ENCODE measurements around the gene SUCO. TPM values are rescaled to one million over a fixed set of nuclear protein-coding genes. Genes with fewer than 3 reads are reported as not detected.

Gene SUCO
- total RNA-seq, 1 donor from 2014 or later, result 51.7 TPM

DNA sequence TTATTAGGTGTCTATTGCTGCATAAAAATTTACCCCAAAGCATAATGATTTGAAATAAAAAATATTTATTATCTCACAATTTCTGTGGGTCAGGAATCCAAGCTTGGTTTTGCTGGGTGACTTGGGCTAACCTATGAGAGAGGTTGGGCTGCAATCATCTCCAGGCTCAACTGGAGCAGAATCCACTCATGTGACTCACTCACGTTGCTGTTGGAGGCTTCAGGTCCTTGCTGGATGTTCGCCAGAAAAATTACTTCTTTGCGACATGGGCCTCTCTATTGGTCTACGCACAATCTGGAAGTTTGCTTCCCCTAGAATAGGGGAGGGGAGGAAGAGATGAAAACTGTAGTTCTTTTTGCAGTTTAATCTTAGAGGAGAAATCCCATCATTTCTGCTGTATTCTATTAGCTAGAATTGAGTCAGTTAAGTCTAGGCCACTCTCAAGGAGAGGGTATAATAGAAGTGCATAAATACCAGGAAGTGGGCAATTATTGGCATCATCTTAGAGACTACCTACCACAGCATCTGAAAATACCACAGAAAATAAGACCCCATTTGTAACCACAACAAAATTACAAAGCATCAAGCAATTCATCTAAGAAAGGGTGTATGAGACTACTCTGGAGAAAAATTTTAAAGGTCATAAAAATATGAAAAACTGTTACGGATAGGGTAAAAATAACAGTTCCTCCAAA is 120.2 kb downstream of the SUCO start:
- Mint-ChIP-seq H3K4me1 (ENCODE audit: low read depth, unreplicated experiment) (no peaks in the 10 kb centered on the region), H3K27ac (ENCODE audit: unreplicated experiment) (no peak overlapping the region), H3K9me3 (ENCODE audit: unreplicated experiment) (no peaks in the 10 kb centered on the region), H3K27me3 (ENCODE audit: unreplicated experiment) (no peaks in the 10 kb centered on the region), H3K4me3 (ENCODE audit: unreplicated experiment) (no peak overlapping the region), H3K36me3 (ENCODE audit: unreplicated experiment) (no peaks in the 10 kb centered on the region)
- DNase-seq, result no peak
- TF ChIP-seq CTCF (IDR thresholded peaks at IDR 0.05; ENCODE audit: partially characterized antibody, unreplicated experiment), result no peak

DNA sequence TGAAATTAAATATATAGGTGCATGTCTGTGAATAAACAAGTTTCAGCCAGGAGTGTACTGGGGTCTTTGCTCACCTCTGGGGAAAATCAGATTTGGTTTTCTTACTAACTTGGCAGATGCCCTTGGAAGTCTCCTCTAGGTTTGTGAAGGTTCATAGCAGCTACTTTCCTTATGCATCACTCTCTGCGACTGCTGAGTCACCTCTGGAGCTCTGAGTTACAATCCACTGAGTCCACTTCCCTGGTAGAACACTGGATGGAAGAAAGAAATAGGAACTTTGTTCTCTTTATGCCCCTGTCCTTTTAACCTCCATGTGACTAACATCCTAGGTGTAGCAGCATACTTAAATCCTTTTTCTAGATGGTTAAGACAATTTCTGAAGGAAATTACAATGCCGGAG is 121.6 kb downstream of the SUCO start:
- Mint-ChIP-seq H3K4me1 (ENCODE audit: low read depth, unreplicated experiment) (no peaks in the 10 kb centered on the region), H3K27ac (ENCODE audit: unreplicated experiment) (no peak overlapping the region), H3K4me3 (ENCODE audit: unreplicated experiment) (no peak overlapping the region), H3K9me3 (ENCODE audit: unreplicated experiment) (no peaks in the 10 kb centered on the region), H3K36me3 (ENCODE audit: unreplicated experiment) (no peaks in the 10 kb centered on the region), H3K27me3 (ENCODE audit: unreplicated experiment) (no peaks in the 10 kb centered on the region)
- DNase-seq, result no peak
- no peak for TF ChIP-seq CTCF (IDR thresholded peaks at IDR 0.05; ENCODE audit: partially characterized antibody, unreplicated experiment)

DNA sequence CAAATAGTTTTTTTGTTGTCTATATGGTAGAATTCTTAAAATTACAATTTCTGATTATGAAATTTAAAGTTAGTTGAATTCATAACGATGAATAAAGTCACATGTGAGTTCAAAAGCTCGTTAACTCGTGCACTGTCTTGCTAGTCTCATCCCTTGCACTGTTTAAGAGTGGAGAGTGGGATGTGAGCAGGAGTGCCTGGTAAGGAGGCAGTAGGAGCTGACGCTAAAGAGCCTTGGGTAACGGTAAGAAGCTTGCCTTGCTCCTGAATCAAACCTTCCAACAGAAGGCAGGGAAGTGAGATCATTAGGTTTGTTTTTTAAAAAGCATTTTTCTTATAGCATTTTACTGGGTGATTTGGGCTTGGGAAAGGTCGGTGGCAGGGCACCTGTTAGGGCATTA is 123.6 kb downstream of the SUCO start:
- Mint-ChIP-seq H3K4me3 (ENCODE audit: unreplicated experiment) (no peak overlapping the region), H3K27ac (ENCODE audit: unreplicated experiment) (no peak overlapping the region), H3K4me1 (ENCODE audit: low read depth, unreplicated experiment) (no peaks in the 10 kb centered on the region), H3K9me3 (ENCODE audit: unreplicated experiment) (no peaks in the 10 kb centered on the region), H3K27me3 (ENCODE audit: unreplicated experiment) (no peaks in the 10 kb centered on the region), H3K36me3 (ENCODE audit: unreplicated experiment) (no peaks in the 10 kb centered on the region)
- TF ChIP-seq CTCF (IDR thresholded peaks at IDR 0.05; ENCODE audit: partially characterized antibody, unreplicated experiment), result no peak
- no peak for DNase-seq

GRCh38 chr1:172657586-172657985 is 124.6 kb downstream of the SUCO start:
- no peaks in the 10 kb centered on the region for H3K36me3 Mint-ChIP-seq (ENCODE audit: unreplicated experiment)
- no peak overlapping the region for H3K27ac Mint-ChIP-seq (ENCODE audit: unreplicated experiment)
- H3K4me1 Mint-ChIP-seq (ENCODE audit: low read depth, unreplicated experiment), result no peaks in the 10 kb centered on the region
- DNase-seq, result no peak
- no peak for TF ChIP-seq CTCF (IDR thresholded peaks at IDR 0.05; ENCODE audit: partially characterized antibody, unreplicated experiment)
- H3K27me3 Mint-ChIP-seq (ENCODE audit: unreplicated experiment), result no peaks in the 10 kb centered on the region
- H3K9me3 Mint-ChIP-seq (ENCODE audit: unreplicated experiment), result no peaks in the 10 kb centered on the region
- no peak overlapping the region for H3K4me3 Mint-ChIP-seq (ENCODE audit: unreplicated experiment)

DNA sequence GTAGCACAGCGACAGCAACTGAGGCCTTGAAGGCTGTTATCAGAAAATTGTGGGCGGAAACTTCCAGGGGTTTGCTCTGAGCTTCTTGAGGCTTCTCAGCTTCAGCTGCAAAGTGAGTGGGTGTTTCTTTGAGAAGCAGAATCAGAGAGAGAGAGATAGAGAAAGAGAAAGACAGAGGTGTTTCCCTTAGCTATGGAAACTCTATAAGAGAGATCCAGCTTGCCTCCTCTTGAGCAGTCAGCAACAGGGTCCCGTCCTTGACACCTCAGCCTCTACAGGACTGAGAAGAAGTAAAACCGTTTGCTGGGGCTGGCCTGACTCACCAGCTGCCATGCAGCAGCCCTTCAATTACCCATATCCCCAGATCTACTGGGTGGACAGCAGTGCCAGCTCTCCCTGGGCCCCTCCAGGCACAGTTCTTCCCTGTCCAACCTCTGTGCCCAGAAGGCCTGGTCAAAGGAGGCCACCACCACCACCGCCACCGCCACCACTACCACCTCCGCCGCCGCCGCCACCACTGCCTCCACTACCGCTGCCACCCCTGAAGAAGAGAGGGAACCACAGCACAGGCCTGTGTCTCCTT is 126.0 kb downstream of the SUCO start, which contains the start of gene FASLG:
FASLG (plus strand) TSS at position 233 of the 583 bp plus-strand sequence; CDS start at position 332, 99 bp downstream.
- H3K36me3 Mint-ChIP-seq (ENCODE audit: unreplicated experiment), result no peaks in the 10 kb centered on the region

More for the DNA sequence above, 126.0 kb downstream of the SUCO start, which contains the start of gene FASLG:
- no peaks in the 10 kb centered on the region for H3K9me3 Mint-ChIP-seq (ENCODE audit: unreplicated experiment)
- no peak for DNase-seq
- H3K27ac Mint-ChIP-seq (ENCODE audit: unreplicated experiment), result no peak within 1 kb of the TSS
- no peak within 1 kb of the TSS for H3K4me3 Mint-ChIP-seq (ENCODE audit: unreplicated experiment)
- no peak for TF ChIP-seq CTCF (IDR thresholded peaks at IDR 0.05; ENCODE audit: partially characterized antibody, unreplicated experiment)
- no peaks in the 10 kb centered on the region for H3K27me3 Mint-ChIP-seq (ENCODE audit: unreplicated experiment)
- H3K4me1 Mint-ChIP-seq (ENCODE audit: low read depth, unreplicated experiment), result no peaks in the 10 kb centered on the region
